Stimulated activated CD8-positive, alpha-beta memory T cell treated with anti-CD3 and anti-CD28 coated beads, Interleukin-15, amount 100 ng/mL, for 24 hours (primary cell): ENCODE data around the gene PSMB10.
"Not testable (repeated sequence)": the region's sequence is repeated elsewhere in the genome, so short reads cannot be mapped to it uniquely, and the experiment has no call there.

Experiments
- DNase-seq: peaks from one replicate; pipeline ENCODE4 v3.0.0-alpha.2; 2020; ENCODE audit warnings: low read depth

Gene PSMB10

DNA sequence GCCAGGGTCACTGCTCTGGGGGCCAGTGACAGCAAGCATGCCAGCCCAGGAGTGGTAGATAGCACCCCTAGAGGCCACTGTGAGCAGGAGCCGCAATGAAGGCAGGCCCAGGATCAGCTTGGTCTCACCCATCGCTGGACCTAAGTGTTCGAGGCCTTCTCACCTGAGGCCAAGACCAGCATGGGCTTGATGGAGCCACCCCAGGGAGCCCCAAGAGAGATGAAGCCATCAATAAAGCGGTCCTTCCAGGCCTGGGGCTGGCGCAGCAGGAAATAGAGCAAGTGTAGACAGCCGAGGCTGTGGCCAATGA is 5.5 kb upstream of the PSMB10 start:
- DNase-seq, result no peak

GRCh38 chr16:67941469-67942199 is 5.0 kb upstream of the PSMB10 start:
- DNase-seq, result no peak

DNA sequence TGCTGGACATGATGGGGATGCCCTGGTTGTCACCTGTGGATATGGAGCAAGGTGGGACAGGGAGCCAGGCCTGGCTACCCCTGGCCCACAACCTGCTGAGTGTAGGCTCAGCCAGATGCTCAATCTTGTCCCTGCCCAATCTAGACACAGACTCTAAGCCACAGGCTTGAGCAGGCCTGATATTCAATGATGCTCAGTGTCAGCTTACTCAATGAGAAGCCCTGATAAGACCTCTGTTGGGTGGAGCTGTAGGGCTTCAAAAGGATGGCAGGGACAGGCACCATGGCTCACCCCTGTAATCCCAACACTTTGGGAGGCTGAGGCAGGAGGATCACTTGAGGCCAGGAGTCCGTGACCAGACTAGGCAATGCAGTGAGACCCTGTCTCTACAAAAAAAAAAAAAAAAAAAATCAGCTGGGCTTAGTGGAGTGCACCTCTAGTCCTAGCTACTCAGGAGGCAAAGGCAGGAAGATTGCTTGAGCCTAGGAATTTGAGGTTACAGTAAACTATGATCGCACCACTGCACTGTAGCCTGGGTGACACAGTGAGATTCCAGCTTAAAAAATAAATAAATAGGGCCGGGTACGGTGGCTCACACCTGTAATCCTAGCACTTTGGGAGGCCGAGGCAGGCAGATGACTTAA is 3.9 kb upstream of the PSMB10 start:
- DNase-seq, result no peak

GRCh38 chr16:67939507-67940445 is 3.1 kb upstream of the PSMB10 start:
- DNase-seq, result no peak

DNA sequence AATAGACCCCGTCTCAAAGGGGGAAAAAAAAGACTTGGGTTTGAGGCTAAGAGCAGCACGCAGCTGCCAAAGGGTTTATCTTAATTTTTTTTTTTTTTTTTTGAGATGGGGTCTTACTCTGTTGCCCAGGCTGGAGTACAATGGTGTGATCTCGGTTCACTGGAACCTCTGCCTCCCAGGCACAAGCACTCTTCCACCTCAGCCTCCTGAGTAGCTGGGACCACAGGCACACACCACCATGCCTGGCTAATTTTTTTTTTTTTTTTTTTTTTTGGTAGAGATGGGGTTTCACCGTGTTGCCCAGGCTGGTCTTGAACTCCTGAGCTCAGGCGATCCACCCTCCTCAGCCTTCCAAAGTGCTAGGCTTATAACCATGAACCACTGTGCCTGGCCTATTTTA is 1.1 kb upstream of the PSMB10 start:
- not testable (repeated sequence) for DNase-seq

DNA sequence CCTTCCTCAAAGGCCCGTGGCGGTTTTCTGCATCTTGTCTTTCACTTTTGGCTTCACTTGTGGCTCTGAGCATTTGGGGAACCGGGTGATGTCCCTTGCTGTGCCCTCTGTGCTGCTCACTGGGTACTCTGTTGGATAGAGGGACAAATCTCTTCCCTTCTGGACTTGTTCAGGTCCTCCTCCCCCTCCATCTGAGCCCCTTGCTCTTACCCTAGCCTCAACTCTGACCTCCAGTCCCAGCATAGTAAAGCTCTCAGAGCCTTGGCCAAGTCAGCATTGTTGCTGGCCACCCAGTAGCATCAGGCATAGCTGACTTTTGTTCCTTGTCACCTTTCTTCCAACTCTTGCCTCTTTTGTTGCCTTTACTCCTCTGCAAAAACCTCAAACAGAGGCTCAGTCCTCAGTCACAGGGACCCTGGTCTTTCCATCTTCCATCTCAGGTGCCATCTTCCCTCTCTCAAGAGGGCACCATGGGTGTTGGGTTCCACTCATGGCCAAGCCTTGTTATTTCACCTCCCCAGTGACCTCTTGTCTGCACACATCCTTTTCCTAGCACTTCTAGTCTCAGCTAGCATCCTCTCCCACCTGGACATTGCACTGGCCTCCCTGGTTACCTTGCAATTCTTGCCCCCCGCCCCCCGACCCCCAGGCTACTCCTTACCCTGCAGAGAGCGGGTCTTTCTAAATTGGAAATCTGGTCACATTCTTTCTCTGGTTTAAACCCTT is 393 bp upstream of the PSMB10 start:
- DNase-seq, result peak; percentile 37

DNA sequence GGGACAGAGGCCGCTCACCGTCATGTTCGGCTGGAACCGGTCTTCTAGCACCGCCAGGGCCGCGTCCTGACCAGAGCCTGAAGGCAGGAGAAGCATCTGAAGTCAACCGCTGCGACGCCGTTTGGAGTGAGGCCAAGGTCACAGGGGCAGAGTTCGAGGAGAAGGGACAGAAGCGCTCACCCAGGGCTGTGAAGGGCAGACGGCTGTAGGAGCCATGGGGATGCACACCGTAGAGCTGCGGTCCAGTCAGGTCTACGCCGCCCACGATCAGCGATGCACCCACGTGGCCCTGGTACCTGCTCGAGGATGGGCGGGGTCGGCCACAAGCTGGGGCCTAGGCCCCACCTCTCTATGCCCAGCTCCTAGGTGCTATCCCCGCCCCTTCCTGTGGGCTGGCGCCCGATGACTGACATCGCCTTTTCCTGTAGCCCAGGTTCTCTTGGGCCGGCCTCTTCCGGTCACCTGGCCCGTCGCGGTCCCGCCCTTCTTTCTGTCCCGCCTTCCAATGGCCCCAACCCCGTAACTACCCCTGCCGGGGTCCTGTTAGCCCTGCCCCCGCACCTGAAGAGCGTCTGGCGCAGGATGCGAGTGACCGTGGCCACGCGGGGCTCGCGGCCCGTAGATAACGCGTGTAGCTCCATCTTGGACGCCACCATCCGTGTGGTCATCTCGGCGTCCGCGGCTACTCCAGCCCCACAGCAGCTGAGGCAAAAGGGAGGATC is 1.1 kb downstream of the PSMB10 start:
- peak; percentile 80 for DNase-seq

DNA sequence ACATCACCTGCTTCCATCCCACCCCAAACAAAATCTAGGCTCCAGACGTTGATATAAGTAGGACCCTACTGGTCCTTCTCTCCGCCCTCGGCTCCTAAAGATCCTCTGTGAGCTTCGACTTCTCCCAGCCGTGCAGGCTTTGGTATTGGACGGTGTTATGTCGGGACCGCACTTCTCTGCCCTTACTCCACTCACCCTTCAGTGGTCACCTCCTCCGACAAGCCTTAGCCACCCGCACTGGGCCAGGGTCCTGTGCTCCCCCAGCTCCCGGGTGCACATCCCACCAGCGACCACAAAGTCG is 1.6 kb downstream of the PSMB10 start:
- DNase-seq, result no peak

DNA sequence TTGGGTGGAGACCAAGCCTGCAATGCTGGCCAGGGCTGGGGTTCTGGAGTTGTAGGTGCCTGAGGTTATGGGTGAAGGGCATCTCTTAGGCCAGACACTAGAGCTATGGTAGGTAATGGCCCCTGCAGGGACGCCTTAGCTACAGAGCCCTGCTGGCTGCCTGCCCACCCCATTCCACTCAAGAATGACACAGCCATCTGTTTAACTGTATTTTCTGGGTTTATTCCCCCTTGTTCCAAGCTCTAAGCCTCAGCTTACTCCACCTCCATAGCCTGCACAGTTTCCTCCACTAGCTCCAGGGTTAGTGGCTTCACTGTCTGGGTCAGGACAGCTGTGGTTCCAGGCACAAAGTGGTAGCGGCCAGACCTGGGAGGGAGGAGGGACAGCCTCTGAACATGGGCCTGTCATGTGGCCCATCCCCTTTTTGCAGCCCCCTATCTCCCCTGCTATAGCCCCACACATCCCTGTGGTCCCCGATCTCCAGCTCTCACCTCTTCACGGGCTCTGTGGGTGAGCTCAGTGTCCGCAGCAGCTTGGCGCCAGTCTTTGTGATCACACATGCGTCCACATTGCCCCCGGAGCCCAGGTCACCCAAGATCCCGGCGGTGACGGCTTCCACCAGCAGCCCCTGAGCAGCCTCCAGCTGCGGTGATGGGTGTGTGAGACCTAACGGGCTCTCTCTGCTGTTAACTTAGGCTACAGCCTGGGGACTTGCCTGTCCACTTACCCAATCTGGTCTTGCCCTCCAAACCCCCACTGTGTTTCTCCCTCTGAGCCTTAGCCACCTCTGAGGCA is 2.1 kb downstream of the PSMB10 start:
- DNase-seq, result no peak

GRCh38 chr16:67933805-67934204 is 2.8 kb downstream of the PSMB10 start:
- DNase-seq, result no peak

DNA sequence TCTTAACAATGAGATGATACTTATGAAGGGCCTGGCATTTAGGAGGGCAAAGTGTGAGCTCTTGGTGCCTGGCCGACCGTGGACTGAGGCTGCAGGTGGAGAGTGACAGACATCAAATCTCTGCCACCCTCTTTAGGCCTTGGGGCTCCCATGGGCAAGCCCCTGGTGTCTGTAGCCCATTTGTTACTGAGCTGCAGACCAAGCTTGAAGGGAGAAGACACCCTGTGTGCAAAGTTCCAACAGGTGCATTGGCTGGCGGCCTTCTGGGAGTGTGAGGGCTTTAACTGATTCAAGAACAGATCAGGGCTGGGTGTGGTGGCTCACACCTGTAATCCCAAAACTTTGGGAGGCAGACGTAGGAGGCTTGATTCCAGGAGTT is 4.2 kb downstream of the PSMB10 start:
- DNase-seq, result no peak

DNA sequence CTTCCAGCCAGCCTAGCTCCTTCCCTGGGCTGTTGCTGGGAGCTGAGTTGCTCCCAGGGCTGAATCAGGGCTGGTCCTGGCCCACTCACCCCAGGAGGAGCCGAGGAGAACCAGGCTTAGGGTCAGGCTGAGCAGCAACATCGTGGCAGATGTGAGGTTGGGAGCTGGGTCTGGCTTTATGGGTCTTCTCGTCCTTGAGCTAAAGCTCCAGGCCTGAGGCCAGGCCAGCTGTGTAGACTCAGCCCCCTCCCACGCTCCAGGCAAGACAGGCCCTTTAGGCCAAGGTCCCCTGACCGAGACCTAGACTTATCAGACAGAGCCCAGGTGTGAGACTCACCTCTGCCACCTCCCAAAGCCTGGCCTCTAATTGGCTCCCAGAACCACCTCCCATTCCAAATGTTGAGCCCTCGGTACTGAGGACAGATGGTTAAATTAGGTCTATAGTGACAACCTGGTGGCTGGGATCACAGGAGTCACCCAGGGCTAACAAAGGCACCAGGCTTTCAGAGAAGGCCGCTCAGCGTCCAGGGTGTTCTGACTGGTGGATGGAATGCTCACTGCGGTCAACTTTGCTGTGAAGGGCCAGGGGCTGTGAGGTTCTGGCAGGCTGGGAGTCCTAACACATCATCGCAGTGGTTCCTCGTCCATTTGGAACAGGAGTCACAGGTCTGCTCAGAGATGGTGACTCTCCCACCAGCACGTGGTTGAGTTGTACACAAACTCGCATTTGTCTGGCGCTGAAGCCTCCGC is 4.8 kb downstream of the PSMB10 start, which contains the start of gene CTRL:
CTRL (minus strand) TSS at position 151 of the 750 bp plus-strand sequence; CDS start at position 141, 10 bp downstream.
- no peak for DNase-seq

DNA sequence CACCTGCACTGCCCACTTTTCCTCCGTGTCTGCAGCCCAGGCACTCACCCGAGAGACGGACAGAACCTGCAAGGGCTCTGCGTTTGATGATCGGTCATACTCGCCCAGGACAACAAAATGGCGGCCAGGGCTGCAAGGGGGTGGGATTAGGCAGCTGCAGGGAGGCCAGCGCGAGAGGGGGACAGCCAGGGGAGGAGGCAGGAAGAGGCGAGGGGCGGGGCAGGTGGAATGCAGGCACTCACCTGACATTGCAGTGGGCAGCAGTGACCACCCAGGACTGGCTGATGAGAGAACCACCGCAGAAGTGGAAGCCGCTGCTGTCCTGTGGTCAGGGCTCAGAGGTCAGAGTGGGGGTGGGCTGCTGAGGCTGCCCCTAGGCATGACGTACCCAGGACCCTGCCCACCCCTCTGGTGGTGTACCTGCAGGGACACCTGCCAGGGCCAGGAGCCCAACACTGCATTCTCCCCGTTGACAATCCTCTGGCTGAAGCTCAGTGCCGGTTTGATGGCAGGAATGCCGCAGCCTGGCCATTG is 5.9 kb downstream of the PSMB10 start:
- no peak for DNase-seq

GRCh38 chr16:67930191-67930590 is 6.5 kb downstream of the PSMB10 start:
- DNase-seq, result no peak

DNA sequence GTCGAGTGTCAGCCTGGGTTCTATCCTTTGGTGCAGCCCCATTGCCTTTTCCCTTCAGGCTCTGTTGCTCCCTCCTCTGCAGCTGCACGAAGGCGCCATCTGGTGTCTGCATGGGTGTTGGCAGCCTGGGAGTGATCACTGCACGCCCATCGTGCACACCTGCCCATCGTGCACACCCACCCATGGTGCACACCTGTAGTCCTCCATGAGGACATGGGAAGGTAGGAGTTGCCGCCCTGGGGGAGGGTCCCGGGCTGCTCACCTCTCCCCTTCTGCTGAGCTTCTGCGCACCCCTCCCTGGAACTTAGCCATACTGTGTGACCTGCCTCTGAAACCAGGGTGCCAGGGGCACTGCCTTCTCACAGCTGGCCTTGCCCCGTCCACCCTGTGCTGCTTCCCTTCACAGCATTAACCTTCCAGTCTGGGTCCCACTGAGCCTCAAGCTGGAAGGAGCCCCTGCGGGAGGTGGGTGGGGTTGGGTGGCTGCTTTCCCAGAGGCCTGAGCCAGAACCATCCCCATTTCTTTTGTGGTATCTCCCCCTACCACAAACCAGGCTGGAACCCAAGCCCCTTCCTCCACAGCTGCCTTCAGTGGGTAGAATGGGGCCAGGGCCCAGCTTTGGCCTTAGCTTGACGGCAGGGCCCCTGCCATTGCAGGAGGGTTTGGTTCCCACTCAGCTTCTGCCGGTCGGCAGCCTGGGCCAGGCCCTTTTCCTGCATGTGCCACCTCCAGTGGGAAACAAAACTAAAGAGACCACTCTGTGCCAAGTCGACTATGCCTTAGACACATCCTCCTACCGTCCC is 7.9 kb downstream of the PSMB10 start:
- DNase-seq, result peak; percentile 45

- DNase-seq, result no peak
Measured at GRCh38 chr16:67928147-67928546, 8.5 kb downstream of the PSMB10 start.

DNA sequence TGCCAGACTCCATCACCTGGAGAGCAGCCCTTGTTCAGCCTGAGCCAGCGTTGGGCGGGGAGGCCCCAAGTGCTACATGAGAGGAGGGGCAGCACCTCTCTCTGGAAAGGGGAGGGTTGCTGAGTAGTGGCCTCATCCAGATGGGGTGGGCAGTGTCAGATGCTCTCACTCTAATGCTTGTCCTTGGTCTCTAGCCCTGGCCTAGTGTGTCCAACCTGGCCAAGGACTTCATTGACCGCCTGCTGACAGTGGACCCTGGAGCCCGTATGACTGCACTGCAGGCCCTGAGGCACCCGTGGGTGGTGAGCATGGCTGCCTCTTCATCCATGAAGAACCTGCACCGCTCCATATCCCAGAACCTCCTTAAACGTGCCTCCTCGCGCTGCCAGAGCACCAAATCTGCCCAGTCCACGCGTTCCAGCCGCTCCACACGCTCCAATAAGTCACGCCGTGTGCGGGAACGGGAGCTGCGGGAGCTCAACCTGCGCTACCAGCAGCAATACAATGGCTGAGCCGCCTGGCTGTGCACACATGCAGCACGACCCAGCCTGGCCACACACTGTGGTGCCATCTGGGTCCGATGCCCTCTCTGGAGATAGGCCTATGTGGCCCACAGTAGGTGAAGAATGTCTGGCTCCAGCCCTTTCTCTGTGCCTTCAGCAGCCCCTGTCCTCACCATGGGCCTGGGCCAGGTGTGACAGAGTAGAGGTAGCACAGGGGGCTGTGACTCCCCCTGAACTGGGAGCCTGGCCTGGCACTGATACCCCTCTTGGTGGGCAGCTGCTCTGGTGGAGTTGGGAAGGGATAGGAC is 9.3 kb downstream of the PSMB10 start:
- DNase-seq, result no peak

GRCh38 chr16:67926181-67926750 is 10.4 kb downstream of the PSMB10 start:
- DNase-seq, result no peak
